ENCODE results near the gene GRAMD1B.

DNA sequence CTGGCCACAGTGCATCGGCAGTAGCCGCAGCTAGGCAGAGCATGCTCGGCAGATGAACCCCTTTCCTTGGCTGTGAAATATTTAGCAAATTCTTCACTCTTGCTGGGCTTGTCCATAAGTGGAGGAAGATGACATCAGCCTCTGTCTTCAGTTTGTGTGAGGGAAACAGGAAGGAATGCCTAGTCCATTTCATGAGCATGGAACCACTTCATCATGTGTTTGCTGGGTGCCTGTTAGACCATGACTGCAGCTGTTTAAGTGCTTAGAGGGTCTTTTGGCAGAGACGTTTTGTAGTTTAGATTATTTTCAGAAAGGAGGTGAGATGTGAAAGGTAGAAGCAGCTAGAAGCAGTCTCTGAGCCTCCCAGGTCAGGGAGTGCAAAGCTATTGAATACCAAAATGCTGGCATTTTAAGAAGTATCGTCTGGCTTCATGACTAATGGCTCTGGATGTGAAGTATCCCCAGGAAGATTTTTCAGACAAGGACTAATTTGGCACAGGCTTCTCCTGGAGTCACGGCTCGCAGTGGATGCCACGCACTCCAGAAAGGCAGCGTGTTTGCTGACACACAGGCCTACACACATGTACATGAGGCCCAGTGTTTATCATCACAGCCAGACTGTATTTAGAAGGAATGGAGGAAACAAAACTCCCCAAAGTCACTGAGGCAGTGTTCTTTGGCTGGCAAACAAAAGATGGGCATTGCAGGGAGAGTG, 43.1 kb upstream of the GRAMD1B start:
- TF ChIP-seq, protein P1, sequence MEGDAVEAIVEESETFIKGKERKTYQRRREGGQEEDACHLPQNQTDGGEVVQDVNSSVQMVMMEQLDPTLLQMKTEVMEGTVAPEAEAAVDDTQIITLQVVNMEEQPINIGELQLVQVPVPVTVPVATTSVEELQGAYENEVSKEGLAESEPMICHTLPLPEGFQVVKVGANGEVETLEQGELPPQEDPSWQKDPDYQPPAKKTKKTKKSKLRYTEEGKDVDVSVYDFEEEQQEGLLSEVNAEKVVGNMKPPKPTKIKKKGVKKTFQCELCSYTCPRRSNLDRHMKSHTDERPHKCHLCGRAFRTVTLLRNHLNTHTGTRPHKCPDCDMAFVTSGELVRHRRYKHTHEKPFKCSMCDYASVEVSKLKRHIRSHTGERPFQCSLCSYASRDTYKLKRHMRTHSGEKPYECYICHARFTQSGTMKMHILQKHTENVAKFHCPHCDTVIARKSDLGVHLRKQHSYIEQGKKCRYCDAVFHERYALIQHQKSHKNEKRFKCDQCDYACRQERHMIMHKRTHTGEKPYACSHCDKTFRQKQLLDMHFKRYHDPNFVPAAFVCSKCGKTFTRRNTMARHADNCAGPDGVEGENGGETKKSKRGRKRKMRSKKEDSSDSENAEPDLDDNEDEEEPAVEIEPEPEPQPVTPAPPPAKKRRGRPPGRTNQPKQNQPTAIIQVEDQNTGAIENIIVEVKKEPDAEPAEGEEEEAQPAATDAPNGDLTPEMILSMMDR (IDR thresholded peaks at IDR 0.05), result no peak
- TF ChIP-seq POLR2AphosphoS5 (IDR thresholded peaks at IDR 0.05) (no peak), POLR2A (IDR thresholded peaks at IDR 0.05) (no peak), EP300 (IDR thresholded peaks at IDR 0.05) (no peak)

Measured in suprapubic skin (tissue), 4 donors.